Renal pelvis (tissue), 4 donors: ENCODE data around the gene WNT1. TPM values are rescaled to one million over a fixed set of nuclear protein-coding genes. Genes with fewer than 3 reads are reported as not detected.

Experiments used
- DNase-seq: peaks from one replicate; pipeline ENCODE4 v3.0.0-alpha.2; 2013
- polyA plus RNA-seq, 3 donors: library from polyadenylated mRNA; unstranded; fragments of 120-200 nt; gene quantifications; one replicate each; pipeline ENCODE4 v1.2.1, GENCODE V29; 2013; ENCODE audit not compliant: insufficient read length in 3 of 3

The WNT1 gene
- polyA plus RNA-seq, 3 donors = not detected

GRCh38 chr12:48980953-48981756, 3.0 kb downstream of the WNT1 start:
- no peak for DNase-seq

GRCh38 chr12:48981757-48982157, 3.6 kb downstream of the WNT1 start:
- no peak for DNase-seq

GRCh38 chr12:48982397-48983080, 4.4 kb downstream of the WNT1 start:
- no peak for DNase-seq

GRCh38 chr12:48985475-48985897, 7.4 kb downstream of the WNT1 start:
- no peak for DNase-seq

- DNase-seq = no peak
Measured at GRCh38 chr12:48985901-48986300, 7.8 kb downstream of the WNT1 start.

- DNase-seq = no peak
Measured at GRCh38 chr12:48986720-48987291, 8.7 kb downstream of the WNT1 start.

- no peak for DNase-seq
Measured at GRCh38 chr12:48988030-48988649, 10.0 kb downstream of the WNT1 start.

- DNase-seq = no peak
Measured at GRCh38 chr12:48990552-48990951, 12.4 kb downstream of the WNT1 start.

GRCh38 chr12:48991247-48992050, 13.3 kb downstream of the WNT1 start:
- DNase-seq = no peak

- DNase-seq = no peak
Measured at GRCh38 chr12:48993787-48994186, 15.7 kb downstream of the WNT1 start.

GRCh38 chr12:48994224-48995085, 16.3 kb downstream of the WNT1 start:
- no peak for DNase-seq

GRCh38 chr12:48995086-48995879, 17.2 kb downstream of the WNT1 start:
- DNase-seq = peak; percentile 90

- DNase-seq = peak; percentile 79
Measured at GRCh38 chr12:48996794-48997718, 18.9 kb downstream of the WNT1 start.

GRCh38 chr12:48997719-48998496, 19.8 kb downstream of the WNT1 start:
- DNase-seq = no peak

- no peak for DNase-seq
Measured at GRCh38 chr12:48998497-48999353, 20.6 kb downstream of the WNT1 start.

GRCh38 chr12:48999371-49000131, 21.4 kb downstream of the WNT1 start, which contains the start of gene DDN:
Gene DDN (minus strand): TSS chr12:48999375. CDS start chr12:48999287, 88 bp downstream.
- DNase-seq = no peak
